ENCODE data around the gene LMCD1.

Gene LMCD1

GRCh38 chr3:8584661-8585060 is 83.0 kb downstream of the LMCD1 start:
- DNase-seq (ENCODE audit: low read depth), result no peak

- no peak for DNase-seq (ENCODE audit: low read depth)
Measured at GRCh38 chr3:8589880-8590556, 88.4 kb downstream of the LMCD1 start.

GRCh38 chr3:8593021-8593827 is 91.6 kb downstream of the LMCD1 start:
- no peak for DNase-seq (ENCODE audit: low read depth)

- DNase-seq (ENCODE audit: low read depth), result no peak
Measured at GRCh38 chr3:8595252-8595651, 93.6 kb downstream of the LMCD1 start.

- no peak for DNase-seq (ENCODE audit: low read depth)
Measured at GRCh38 chr3:8595695-8596115, 94.1 kb downstream of the LMCD1 start.

GRCh38 chr3:8596321-8597218 is 94.9 kb downstream of the LMCD1 start:
- no peak for DNase-seq (ENCODE audit: low read depth)

GRCh38 chr3:8597219-8597853 is 95.7 kb downstream of the LMCD1 start:
- no peak for DNase-seq (ENCODE audit: low read depth)

GRCh38 chr3:8599146-8599545 is 97.5 kb downstream of the LMCD1 start:
- DNase-seq (ENCODE audit: low read depth), result no peak

- no peak for DNase-seq (ENCODE audit: low read depth)
Measured at GRCh38 chr3:8600457-8600856, 98.8 kb downstream of the LMCD1 start.

GRCh38 chr3:8603115-8603710 is 101.6 kb downstream of the LMCD1 start:
- DNase-seq (ENCODE audit: low read depth), result no peak

- DNase-seq (ENCODE audit: low read depth), result no peak
Measured at GRCh38 chr3:8604006-8604405, 102.4 kb downstream of the LMCD1 start.

- no peak for DNase-seq (ENCODE audit: low read depth)
Measured at GRCh38 chr3:8604988-8605387, 103.4 kb downstream of the LMCD1 start.

GRCh38 chr3:8606701-8607231 is 105.1 kb downstream of the LMCD1 start:
- no peak for DNase-seq (ENCODE audit: low read depth)

- DNase-seq (ENCODE audit: low read depth), result no peak
Measured at GRCh38 chr3:8607234-8608040, 105.8 kb downstream of the LMCD1 start.

GRCh38 chr3:8608041-8608790 is 106.6 kb downstream of the LMCD1 start:
- DNase-seq (ENCODE audit: low read depth), result no peak

- no peak for DNase-seq (ENCODE audit: low read depth)
Measured at GRCh38 chr3:8608791-8609467, 107.3 kb downstream of the LMCD1 start.

GRCh38 chr3:8610951-8611350 is 109.3 kb downstream of the LMCD1 start:
- DNase-seq (ENCODE audit: low read depth), result no peak

GRCh38 chr3:8617921-8618320 is 116.3 kb downstream of the LMCD1 start:
- no peak for DNase-seq (ENCODE audit: low read depth)

- no peak for DNase-seq (ENCODE audit: low read depth)
Measured at GRCh38 chr3:8618950-8619349, 117.3 kb downstream of the LMCD1 start.

All from stimulated activated CD8-positive, alpha-beta memory T cell treated with anti-CD3 and anti-CD28 coated beads, Interleukin-12 subunit alpha, Interleukin-12 subunit beta, amount 100 ng/mL, for 1 hour (primary cell).